ENCODE measurements around the gene ZNF91.
"Not testable (repeated sequence)": the region's sequence is repeated elsewhere in the genome, so short reads cannot be mapped to it uniquely, and the experiment has no call there.

GRCh38 chr19:23419261-23419660 is 24.0 kb upstream of the ZNF91 start:
- TF ChIP-seq CTCF (IDR thresholded peaks at IDR 0.05 in 2 of 3, conservative IDR thresholded peaks at IDR 0.05 in 1 of 3; ENCODE audit: control insufficient read depth in 2 of 3, extremely low read depth in 1 of 3, insufficient read depth in 1 of 3, low read depth in 3 of 3, low read length in 3 of 3); NR2C1 (IDR thresholded peaks at IDR 0.05); ETV6 (conservative IDR thresholded peaks at IDR 0.05 in 1 of 2, IDR thresholded peaks at IDR 0.05 in 1 of 2; ENCODE audit: borderline replicate concordance in 1 of 2, low read depth in 1 of 2); POLR2A (IDR thresholded peaks at IDR 0.05; ENCODE audit: low read depth, low read length); ESRRA (IDR thresholded peaks at IDR 0.05; ENCODE audit: low read length); CBFB (IDR thresholded peaks at IDR 0.05; ENCODE audit: low read depth); CBX5 (IDR thresholded peaks at IDR 0.05; ENCODE audit: low read depth); SMC3 (IDR thresholded peaks at IDR 0.05; ENCODE audit: borderline replicate concordance, low read length); BCLAF1 (IDR thresholded peaks at IDR 0.05); BACH1 (IDR thresholded peaks at IDR 0.05; ENCODE audit: borderline replicate concordance); FOXM1 (IDR thresholded peaks at IDR 0.05; ENCODE audit: low read depth, low read length): not testable (repeated sequence)
